Thoracic aorta (tissue), 2 donors: Measurements from ENCODE around the gene PXMP2. TPM values are rescaled to one million over a fixed set of nuclear protein-coding genes. Genes with fewer than 3 reads are reported as not detected.

Source experiments
- ATAC-seq: fragments of 150-250 bp; one replicate; pipeline ENCODE4 v1.8.0; 2017; ENCODE audit warnings: low read depth; ENCODE audit not compliant: insufficient number of reproducible peaks, low FRiP score
- DNase-seq: peaks from one replicate; pipeline ENCODE4 v3.0.0-alpha.2; 2020; ENCODE audit warnings: low spot score
- H3K27ac ChIP-seq, 2 donors: fragments of 200-600 bp; sonication (generic); 1 replicate in 1 of 2; 2 replicates in 1 of 2; pipeline ENCODE4 v1.5.1; 2016; ENCODE audit warnings: mild to moderate bottlenecking in 2 of 2, moderate library complexity in 2 of 2
- H3K27me3 ChIP-seq: fragments of 200-600 bp; sonication (generic); replicated peaks from 2 replicates; pipeline ENCODE4 v1.6.0; 2016; ENCODE audit warnings: mild to moderate bottlenecking; ENCODE audit not compliant: insufficient read depth
- H3K36me3 ChIP-seq: fragments of 200-600 bp; sonication (generic); one replicate; pipeline ENCODE4 v1.5.1; 2016
- H3K4me1 ChIP-seq, 2 donors: fragments of 200-600 bp; sonication (generic); 1 replicate in 1 of 2; 2 replicates in 1 of 2; pipeline versions ENCODE4 v1.5.1 to v1.6.0; 2016; ENCODE audit warnings: low read depth in 2 of 2, mild to moderate bottlenecking in 1 of 2; ENCODE audit not compliant: control insufficient read depth in 1 of 2
- H3K4me3 ChIP-seq: fragments of 200-600 bp; sonication (generic); 2 replicates; pipeline ENCODE4 v1.5.1; 2016; ENCODE audit warnings: mild to moderate bottlenecking
- H3K9me3 ChIP-seq: fragments of 200-600 bp; sonication (generic); 2 replicates; pipeline ENCODE4 v1.5.1; 2016
- total RNA-seq, 2 donors: library from RNA; depleted of rRNA; stranded (reverse); fragments of >200 nt; gene quantifications; one replicate each; pipeline versions ENCODE4 v1.1.0 to v1.2.3, GENCODE V29; 2016
- TF ChIP-seq, protein P1 (sequence below): fragments of 200-600 bp; sonication (generic); IDR thresholded peaks from one replicate; pipeline ENCODE4 v1.5.1; 2019; ENCODE audit warnings: antibody characterized with exemption

PXMP2 gene
- total RNA-seq, 2 donors from 2014 or later: 56.9 to 62.7 TPM

DNA sequence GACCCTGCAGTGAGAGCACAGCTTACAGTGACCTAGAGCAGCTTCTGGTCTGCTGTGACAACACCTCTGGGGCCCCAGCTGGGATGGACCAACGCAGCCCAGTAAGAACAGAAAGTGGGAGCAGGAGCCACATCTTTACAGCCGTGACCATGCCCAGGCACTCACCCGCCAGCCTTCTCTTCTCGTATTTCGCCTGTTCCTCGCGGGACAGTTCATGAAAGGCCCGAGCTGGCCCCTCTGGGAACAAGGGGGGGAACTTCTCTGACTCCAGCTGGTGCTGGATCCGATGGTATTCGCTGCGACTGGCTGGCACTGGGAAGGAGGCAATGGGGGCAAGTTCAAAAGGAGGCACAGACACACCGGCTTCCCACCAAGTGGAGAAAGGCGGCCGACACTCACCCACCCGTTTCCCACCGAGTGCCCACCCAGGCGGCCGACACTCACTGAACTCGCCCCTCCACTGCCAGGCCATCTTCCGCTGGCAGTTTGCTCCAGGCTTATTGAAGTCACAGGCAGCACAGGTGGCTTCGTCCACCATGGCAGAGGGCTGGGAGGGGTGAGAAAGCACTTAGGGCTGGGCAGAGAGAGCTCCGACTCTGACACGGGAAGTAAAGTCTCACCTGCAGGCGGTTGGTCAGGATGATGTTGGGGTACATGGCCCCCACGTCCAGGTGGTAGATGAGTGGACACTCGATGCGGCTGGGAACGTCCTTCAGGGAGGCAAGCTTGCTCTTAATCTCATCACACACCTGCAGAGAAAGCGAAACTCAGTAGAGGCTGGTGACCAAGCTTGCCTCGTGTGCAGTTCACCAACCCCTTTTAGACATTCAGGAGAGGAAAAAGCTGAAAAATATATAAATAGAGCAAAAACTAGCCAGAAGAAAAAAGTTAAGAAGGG lies 18.9 kb upstream of the PXMP2 start:
- ATAC-seq (no peak), DNase-seq (no peak)
- Histone ChIP-seq H3K27ac (no peak overlapping the region), H3K9me3 (no peaks in the 10 kb centered on the region), H3K27me3 (no peaks in the 10 kb centered on the region), H3K36me3 (peaks cover 51% of the 10 kb centered on the region), H3K4me3 (no peak overlapping the region), H3K4me1 (no peaks in the 10 kb centered on the region)
- TF ChIP-seq, protein P1, sequence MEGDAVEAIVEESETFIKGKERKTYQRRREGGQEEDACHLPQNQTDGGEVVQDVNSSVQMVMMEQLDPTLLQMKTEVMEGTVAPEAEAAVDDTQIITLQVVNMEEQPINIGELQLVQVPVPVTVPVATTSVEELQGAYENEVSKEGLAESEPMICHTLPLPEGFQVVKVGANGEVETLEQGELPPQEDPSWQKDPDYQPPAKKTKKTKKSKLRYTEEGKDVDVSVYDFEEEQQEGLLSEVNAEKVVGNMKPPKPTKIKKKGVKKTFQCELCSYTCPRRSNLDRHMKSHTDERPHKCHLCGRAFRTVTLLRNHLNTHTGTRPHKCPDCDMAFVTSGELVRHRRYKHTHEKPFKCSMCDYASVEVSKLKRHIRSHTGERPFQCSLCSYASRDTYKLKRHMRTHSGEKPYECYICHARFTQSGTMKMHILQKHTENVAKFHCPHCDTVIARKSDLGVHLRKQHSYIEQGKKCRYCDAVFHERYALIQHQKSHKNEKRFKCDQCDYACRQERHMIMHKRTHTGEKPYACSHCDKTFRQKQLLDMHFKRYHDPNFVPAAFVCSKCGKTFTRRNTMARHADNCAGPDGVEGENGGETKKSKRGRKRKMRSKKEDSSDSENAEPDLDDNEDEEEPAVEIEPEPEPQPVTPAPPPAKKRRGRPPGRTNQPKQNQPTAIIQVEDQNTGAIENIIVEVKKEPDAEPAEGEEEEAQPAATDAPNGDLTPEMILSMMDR: no peak

DNA sequence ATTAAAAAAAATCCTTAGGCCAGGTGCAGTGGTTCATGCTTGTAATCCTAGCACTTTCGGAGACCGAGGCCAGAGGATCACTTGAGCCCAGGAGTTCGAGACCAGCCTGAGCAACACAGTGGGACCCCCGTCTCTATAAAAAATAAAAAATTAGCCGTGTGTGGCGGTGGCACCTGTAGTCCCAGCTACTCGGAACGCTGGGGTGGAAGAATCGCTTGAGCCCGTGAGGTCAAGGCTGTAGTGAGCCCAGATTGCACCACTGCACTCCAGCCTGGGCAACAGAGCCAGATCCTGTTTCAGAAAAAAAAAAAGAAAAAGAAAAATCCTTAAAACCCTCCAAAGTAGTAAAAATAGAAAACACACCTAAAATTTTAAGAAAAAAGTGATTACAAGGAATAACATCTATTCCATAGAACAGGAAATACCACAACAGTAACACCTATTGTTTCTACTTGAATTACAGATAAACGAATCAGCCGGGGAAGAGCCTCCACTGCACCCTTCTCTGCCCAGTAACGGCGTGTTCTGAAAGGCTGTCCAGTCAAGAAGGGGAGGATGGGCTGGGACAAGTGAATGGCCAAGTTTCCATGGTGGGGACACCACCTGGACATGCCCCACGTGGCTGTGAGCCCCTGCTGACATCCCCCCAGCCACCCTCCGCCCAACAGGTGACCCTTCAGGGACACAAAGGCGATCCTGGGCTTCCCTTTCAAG lies 18.1 kb upstream of the PXMP2 start:
- TF ChIP-seq, protein P1: no peak
- peaks cover 44% of the 10 kb centered on the region for H3K36me3 ChIP-seq
- H3K9me3 ChIP-seq: no peaks in the 10 kb centered on the region
- no peak for ATAC-seq
- no peak overlapping the region for H3K4me3 ChIP-seq
- H3K27me3 ChIP-seq: no peaks in the 10 kb centered on the region
- DNase-seq: no peak
- no peak overlapping the region for H3K27ac ChIP-seq
- H3K4me1 ChIP-seq: no peaks in the 10 kb centered on the region

DNA sequence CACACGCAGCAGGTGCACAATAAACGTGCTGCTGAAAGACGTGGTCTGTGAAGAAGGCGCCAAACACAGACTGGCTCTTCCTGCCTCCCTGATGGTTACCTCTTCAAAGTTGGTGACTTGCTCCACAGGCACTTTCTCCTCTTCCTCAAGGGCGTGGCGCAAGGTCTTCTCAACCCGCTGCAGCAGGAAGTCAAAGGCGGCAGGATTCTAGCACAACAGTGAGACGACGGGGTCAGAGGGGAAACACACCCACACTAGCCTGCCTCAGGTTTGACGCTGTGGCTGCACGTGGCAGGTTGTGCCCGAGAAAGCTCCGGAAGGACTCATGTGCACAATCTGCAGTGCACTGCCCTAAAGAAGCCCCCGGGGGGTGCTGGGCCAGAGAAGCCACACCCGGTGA lies 15.3 kb upstream of the PXMP2 start:
- no peaks in the 10 kb centered on the region for H3K9me3 ChIP-seq
- no peak overlapping the region for H3K4me3 ChIP-seq
- H3K27ac ChIP-seq: no peak overlapping the region
- peaks cover 47% of the 10 kb centered on the region for H3K36me3 ChIP-seq
- ATAC-seq (no peak), DNase-seq (no peak)
- no peaks in the 10 kb centered on the region for H3K4me1 ChIP-seq
- no peaks in the 10 kb centered on the region for H3K27me3 ChIP-seq
- TF ChIP-seq, protein P1: no peak

DNA sequence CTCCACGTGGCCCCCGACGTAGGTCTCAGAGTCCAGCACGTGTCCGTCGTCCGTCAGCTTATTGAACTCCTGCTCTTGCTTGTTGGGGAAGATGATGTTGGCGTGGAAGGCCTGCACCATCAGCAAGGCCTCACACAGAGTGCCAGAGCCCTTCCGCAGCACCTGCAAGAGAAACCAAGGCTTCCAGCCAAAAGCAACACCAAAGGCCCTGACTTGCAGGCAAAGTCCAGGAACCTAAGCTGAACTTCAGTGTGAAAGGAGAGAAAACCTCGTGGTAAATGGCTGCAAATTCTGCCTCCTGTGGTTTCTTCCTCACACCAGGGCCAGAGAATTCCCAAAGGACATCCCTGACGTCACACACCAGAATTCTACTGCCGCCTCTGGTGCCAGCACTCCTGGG lies 14.7 kb upstream of the PXMP2 start:
- TF ChIP-seq, protein P1: no peak
- Histone ChIP-seq H3K27ac (no peak overlapping the region), H3K36me3 (peaks cover 46% of the 10 kb centered on the region), H3K4me3 (no peak overlapping the region), H3K27me3 (no peaks in the 10 kb centered on the region), H3K9me3 (no peaks in the 10 kb centered on the region), H3K4me1 (no peaks in the 10 kb centered on the region)
- DNase-seq (no peak), ATAC-seq (no peak)
